ENCODE results near the gene SIGLEC1. TPM values are rescaled to one million over a fixed set of nuclear protein-coding genes. Genes with fewer than 3 reads are reported as not detected.

SIGLEC1 gene
- total RNA-seq = not detected in 2 replicates

GRCh38 chr20:3712279-3712873, at the start of gene SIGLEC1:
SIGLEC1 (minus strand) TSS chr20:3712600; CDS start chr20:3707128, 5,472 bp downstream.

GRCh38 chr20:3732327-3733118, 20.1 kb upstream of the SIGLEC1 start, which contains the start of gene HSPA12B:
HSPA12B (plus strand) TSS chr20:3732685; CDS start chr20:3738675, 5,990 bp downstream.

DNA sequence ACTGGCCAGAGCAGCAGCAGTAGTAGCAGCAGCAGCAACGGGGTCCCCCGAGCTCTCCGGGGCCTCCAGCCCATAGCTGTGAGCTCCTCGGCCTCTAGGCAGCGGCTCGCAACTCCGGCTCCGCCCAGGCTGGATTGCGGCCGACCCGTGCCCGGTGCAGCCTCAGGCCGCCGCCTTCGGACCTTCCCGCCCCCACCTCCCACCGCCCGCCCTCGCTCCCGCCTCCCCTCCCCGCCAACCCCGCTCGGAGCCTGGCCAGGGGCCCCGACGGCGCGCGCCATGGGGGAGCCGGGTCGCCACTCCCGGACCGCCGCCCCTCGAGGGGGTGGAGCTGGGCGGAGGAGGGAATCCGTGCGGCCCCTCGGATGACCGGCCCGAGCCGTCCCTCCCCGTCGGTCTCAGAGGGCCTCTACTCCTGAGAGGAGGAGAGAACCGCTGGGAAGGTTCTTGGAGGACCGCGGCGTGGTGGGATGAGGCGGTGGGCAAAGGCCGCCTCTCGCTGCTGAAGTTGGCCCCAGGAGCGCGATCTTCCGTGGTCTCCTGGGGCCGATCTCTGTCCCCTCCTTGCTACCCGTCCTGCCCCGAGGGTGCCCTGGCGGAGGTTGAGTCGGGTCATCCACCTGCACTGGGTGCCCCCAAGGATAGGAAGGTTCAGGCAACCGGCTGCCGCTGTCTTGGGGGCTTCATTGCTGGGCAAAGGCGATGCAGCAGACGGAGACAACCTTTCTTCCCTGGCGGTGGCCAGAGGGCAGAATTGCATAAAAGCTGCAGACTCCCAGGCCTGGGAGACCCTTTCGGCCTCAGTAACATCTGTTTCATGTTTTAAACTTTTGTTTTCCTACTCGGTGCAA, 30.2 kb downstream of the SIGLEC1 start, which contains the start of gene ADAM33:
TSS of gene ADAM33 (minus strand) at position 80 of the 851 bp plus-strand sequence. CDS start at position 74, 6 bp downstream.

DNA sequence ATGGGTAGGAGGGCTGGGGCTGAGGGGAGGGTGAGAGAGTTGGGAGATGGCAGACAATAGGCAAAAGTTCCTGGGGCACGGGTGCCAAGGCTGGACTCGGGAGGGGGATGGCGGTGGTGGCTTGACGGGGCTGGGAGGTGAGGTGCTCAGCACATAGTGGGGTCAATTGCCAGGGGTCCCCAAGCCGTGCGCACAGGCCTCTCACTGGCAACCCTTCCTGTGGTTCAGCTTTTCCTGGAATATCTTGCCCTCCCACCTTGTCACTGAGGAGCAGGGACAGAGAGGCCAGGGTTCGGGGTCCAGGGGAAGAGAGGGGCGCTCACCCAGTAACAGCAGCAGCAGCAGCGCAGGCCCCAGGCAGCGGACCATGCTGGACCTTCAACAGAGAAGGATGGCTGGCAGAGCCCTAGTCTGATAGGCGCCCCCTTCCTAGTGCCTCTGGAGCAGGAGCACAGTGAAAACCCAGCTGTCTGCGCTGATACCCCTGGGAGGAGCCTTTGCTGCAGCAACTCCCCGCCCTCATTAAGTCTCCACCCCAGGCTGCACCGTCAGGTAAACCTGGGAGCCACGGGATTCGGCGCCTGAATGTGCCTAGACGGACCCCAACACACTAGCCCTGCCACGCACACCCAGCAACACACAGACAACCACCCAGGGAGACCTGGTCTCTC, 49.2 kb downstream of the SIGLEC1 start, which contains the start of gene GFRA4:
TSS of gene GFRA4 (minus strand) at position 369 of the 671 bp plus-strand sequence. CDS start at position 369, 0 bp downstream.

Other genes starting within 250 kb of the SIGLEC1 start
- gene ATRN, start 241.6 kb downstream of the SIGLEC1 start, total RNA-seq = 46.3 and 47.1 TPM in 2 replicates
- not detected in 2 replicates for gene GFRA4, start 49.2 kb downstream of the SIGLEC1 start, total RNA-seq
- 136 and 154 TPM in 2 replicates for gene ADAM33, start 30.6 kb downstream of the SIGLEC1 start, total RNA-seq
- 2.6 and 5.1 TPM in 2 replicates for gene HSPA12B, start 20.1 kb upstream of the SIGLEC1 start, total RNA-seq
- 40.5 and 41.7 TPM in 2 replicates for gene ADISSP, start 55.2 kb upstream of the SIGLEC1 start, total RNA-seq
- gene SPEF1, start 68.8 kb upstream of the SIGLEC1 start, total RNA-seq = 0.15 and 0.17 TPM in 2 replicates
- 149 and 205 TPM in 2 replicates for gene CENPB, start 74.1 kb upstream of the SIGLEC1 start, total RNA-seq
- 103 and 105 TPM in 2 replicates for gene CDC25B, start 83.7 kb upstream of the SIGLEC1 start, total RNA-seq
- gene AP5S1, start 107.9 kb upstream of the SIGLEC1 start, total RNA-seq = 23.0 and 32.7 TPM in 2 replicates
- gene MAVS, start 134.2 kb upstream of the SIGLEC1 start, total RNA-seq = 25.2 and 31.3 TPM in 2 replicates
- gene PANK2, start 176.8 kb upstream of the SIGLEC1 start, total RNA-seq = 62.2 and 72.3 TPM in 2 replicates

Data from smooth muscle cell of trachea (primary cell).